ENCODE data around the gene CEBPG. TPM values are rescaled to one million over a fixed set of nuclear protein-coding genes. Genes with fewer than 3 reads are reported as not detected.

Gene CEBPG
- total RNA-seq, 2 donors from 2014 or later, result 19.9 to 32.6 TPM

- Histone ChIP-seq H3K36me3 (no peaks in the 10 kb centered on the region), H3K4me1 (ENCODE audit: control insufficient read depth in 1 of 2, low read depth in 2 of 2) (no peaks in the 10 kb centered on the region), H3K9me3 (no peaks in the 10 kb centered on the region), H3K27me3 (replicated peaks; ENCODE audit: insufficient read depth) (no peaks in the 10 kb centered on the region), H3K4me3 (no peak overlapping the region), H3K27ac (no peak overlapping the region)
- ATAC-seq (ENCODE audit: insufficient number of reproducible peaks, low FRiP score, low read depth) (no peak), DNase-seq (ENCODE audit: low spot score) (no peak)
- no peak for TF ChIP-seq CTCF (IDR thresholded peaks at IDR 0.05)
Measured at GRCh38 chr19:33412601-33413425, 39.3 kb downstream of the CEBPG start.

- TF ChIP-seq CTCF (IDR thresholded peaks at IDR 0.05), result no peak
- Histone ChIP-seq H3K27ac (no peak overlapping the region), H3K4me3 (no peak overlapping the region), H3K27me3 (replicated peaks; ENCODE audit: insufficient read depth) (no peaks in the 10 kb centered on the region), H3K36me3 (no peaks in the 10 kb centered on the region), H3K9me3 (no peaks in the 10 kb centered on the region), H3K4me1 (ENCODE audit: control insufficient read depth in 1 of 2, low read depth in 2 of 2) (no peaks in the 10 kb centered on the region)
- no peak for ATAC-seq (ENCODE audit: insufficient number of reproducible peaks, low FRiP score, low read depth)
- no peak for DNase-seq (ENCODE audit: low spot score)
Measured at GRCh38 chr19:33413426-33413725, 39.9 kb downstream of the CEBPG start.

- Histone ChIP-seq H3K27ac (no peak overlapping the region), H3K36me3 (no peaks in the 10 kb centered on the region), H3K4me3 (no peak overlapping the region), H3K9me3 (no peaks in the 10 kb centered on the region), H3K27me3 (replicated peaks; ENCODE audit: insufficient read depth) (no peaks in the 10 kb centered on the region), H3K4me1 (ENCODE audit: control insufficient read depth in 1 of 2, low read depth in 2 of 2) (no peaks in the 10 kb centered on the region)
- no peak for TF ChIP-seq CTCF (IDR thresholded peaks at IDR 0.05)
- DNase-seq (ENCODE audit: low spot score), result no peak
- ATAC-seq (ENCODE audit: insufficient number of reproducible peaks, low FRiP score, low read depth), result no peak
Measured at GRCh38 chr19:33413868-33414666, 40.6 kb downstream of the CEBPG start.

- ATAC-seq (ENCODE audit: insufficient number of reproducible peaks, low FRiP score, low read depth) (no peak), DNase-seq (ENCODE audit: low spot score) (no peak)
- no peak overlapping the region for H3K4me3 ChIP-seq
- H3K27ac ChIP-seq, result no peak overlapping the region
- H3K4me1 ChIP-seq (ENCODE audit: control insufficient read depth in 1 of 2, low read depth in 2 of 2), result no peaks in the 10 kb centered on the region
- H3K27me3 ChIP-seq (replicated peaks; ENCODE audit: insufficient read depth), result no peaks in the 10 kb centered on the region
- TF ChIP-seq CTCF (IDR thresholded peaks at IDR 0.05), result no peak
- H3K36me3 ChIP-seq, result no peaks in the 10 kb centered on the region
- no peaks in the 10 kb centered on the region for H3K9me3 ChIP-seq
Measured at GRCh38 chr19:33414667-33415605, 41.4 kb downstream of the CEBPG start.

Data from thoracic aorta (tissue), 2 donors.